ENCODE results near the gene CEP95.
"Not testable (repeated sequence)": the region's sequence is repeated elsewhere in the genome, so short reads cannot be mapped to it uniquely, and the experiment has no call there.

CEP95 gene

DNA sequence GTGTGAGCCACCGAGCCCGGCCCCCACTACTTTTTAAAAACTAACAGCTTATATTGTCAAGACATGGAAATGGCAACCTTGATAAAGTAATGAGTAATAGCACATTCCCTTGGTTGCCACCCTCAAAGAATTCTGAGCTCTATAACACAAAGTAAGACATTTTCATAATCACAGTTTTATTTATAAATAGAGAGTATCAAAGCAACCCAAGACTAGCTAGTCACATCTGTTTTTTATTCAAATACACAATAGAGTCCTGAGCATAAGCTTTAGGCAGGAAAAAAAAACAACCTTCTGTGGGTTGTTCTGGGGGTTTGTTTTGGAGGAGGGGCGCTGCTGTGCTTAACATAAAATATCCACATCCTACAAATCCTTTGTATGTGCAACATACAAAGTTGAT is 68.7 kb downstream of the CEP95 start:
- no peak for DNase-seq

- DNase-seq = not testable (repeated sequence)
Measured at GRCh38 chr17:64577025-64577424, 70.2 kb downstream of the CEP95 start.

DNA sequence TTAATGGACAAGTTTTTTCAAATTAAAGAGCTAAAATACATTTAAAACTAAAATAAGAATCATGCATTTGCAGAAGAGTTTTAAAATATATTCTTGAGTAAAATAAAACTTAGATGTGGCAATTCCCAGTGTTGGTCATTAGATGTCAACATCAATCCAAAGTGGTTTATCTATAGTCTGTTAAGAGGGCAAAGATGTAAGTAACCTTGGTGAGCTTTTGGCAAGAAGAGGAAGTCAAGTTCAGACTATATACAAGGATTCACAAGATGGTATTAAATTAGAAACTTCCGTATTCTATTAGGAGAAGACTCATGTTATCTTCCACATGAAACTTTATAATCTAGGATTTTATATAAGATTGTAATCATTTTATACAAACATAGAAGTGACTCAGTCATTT is 73.1 kb downstream of the CEP95 start:
- DNase-seq = no peak

DNA sequence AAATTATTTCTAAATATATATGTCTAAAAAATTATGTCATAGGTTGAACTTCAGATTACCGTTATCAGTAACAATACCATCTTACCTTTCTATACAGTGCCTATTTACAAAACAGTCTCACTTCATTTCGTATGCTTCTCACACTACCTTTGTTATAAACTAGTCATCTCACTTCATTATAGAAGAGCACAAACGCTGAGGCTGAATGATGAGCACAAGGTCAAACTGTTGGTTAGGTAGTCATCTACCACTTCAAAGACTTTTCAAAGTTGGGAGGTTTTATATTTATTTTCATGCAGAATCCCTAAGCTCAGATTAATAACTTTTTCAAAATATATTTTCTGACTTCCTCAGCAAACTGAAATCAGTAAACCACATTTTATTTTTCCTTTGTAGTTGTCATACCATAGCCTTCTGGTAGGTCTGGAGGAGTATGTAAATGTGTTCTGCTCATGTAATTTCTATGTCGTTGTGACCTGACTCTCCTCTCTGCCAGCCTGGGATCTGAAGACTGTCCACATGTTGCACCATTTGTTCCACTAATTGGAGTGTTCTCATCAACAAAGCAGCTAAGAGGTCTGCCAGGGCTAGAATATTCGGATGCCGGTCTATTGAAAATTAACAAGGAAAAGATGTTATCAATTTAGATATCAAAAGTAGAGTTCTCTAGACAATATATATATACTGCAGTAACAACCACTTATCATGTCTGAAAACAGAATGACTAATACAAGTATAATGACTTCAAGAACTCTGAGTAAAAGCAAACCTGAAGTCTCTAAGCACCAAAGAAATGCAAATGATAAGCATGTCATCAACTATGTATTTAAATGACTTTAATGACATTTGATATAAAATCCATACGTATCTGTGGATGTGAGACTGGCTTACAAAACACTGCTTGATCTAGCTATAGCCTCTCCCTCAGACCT is 73.9 kb downstream of the CEP95 start:
- DNase-seq = no peak

DNA sequence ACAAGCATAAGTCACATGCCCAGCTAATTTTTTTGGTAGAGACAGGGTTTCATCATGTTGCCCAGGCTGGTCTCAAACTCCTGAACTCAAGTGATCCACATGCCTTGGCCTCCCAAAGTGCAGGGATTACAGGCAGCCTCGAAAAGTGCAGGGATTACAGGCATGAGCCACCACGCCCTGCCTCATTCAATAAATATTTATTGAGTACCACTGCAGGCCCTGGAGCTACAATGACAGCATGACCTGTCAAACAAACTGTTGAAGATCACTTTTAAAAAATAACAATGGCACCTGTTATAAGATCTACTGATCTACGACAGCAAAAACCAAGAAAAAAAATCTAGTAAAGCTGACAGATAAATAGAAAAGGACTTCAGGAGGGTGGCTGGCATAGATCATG is 76.3 kb downstream of the CEP95 start:
- no peak for DNase-seq

GRCh38 chr17:64585146-64585545 is 78.4 kb downstream of the CEP95 start:
- no peak for DNase-seq
